Smooth muscle cell of the brain vasculature (primary cell): Measurements from ENCODE around the gene AKAP10.
"Not testable (repeated sequence)": the region's sequence is repeated elsewhere in the genome, so short reads cannot be mapped to it uniquely, and the experiment has no call there.

Experiments
- DNase-seq: peaks from one replicate; pipeline ENCODE4 v3.0.0-alpha.2; 2012; ENCODE audit warnings: low read depth, low spot score

AKAP10 gene

GRCh38 chr17:19928299-19928698 lies 49.3 kb downstream of the AKAP10 start:
- no peak for DNase-seq

- no peak for DNase-seq
These were observed 62.2 kb downstream of the AKAP10 start for GRCh38 chr17:19915245-19915978.

GRCh38 chr17:19911033-19911432 lies 66.6 kb downstream of the AKAP10 start:
- no peak for DNase-seq

DNA sequence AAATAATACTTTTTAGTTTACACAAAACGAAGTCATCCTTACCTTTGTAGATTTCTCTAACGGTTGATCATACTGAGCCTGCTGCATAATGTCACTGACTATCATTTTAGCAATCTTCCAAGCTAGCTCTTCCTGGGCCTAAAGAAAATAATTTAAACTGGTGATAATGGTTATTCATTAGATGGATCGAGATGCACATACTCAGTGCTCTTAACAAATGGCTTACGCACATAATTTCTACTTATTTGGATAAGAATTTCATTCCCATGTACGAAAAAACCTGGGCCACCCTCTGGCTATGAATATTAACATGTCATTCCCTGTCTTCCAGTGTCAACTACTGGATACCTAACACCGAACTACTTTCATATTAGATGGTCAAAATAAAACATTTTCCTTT lies 68.5 kb downstream of the AKAP10 start:
- no peak for DNase-seq

GRCh38 chr17:19905502-19905901 lies 72.1 kb downstream of the AKAP10 start:
- DNase-seq = no peak

DNA sequence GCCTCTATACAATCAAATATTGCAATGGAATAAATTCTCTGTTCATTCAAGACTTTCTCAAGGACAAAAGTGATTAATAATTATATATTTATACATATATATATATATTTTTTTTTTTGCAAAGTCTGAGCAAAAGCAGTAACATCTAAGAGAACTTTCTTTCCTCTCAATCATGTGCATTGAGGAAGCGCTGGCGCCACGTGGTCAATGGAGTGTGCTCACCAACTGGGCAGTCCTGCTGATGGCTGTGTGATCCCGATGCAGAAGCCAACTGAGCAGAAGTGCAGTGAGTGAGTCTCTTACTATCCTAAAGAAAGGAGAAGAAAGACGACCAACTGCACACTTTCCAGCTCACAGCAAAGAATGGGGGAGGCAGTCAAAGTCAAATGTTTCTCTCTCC lies 72.7 kb downstream of the AKAP10 start:
- DNase-seq = no peak

- no peak for DNase-seq
These were observed 73.2 kb downstream of the AKAP10 start for GRCh38 chr17:19904412-19904811.

DNA sequence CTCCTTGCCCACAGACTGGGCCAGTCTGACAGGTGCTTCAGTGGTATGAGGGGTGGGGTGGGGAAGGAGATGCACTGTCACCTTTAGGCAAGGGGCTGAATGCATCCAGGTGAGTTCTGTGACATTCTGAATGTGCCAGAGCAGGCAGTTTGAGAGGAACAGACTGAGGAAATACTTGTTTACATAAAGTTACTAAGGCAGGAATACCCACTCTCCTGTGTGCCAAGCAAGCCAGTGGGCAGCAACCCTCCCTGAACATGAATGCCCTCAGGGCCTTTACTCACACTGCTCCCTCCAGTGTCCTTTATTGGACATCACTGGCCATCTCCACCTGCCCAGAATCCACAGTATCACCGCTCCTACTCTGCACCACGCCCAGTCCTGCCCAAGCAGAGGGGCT lies 76.8 kb downstream of the AKAP10 start:
- no peak for DNase-seq

GRCh38 chr17:19897903-19898302 lies 79.7 kb downstream of the AKAP10 start:
- peak; percentile 29 for DNase-seq

GRCh38 chr17:19897090-19897837 lies 80.4 kb downstream of the AKAP10 start:
- DNase-seq = no peak

- DNase-seq = no peak
These were observed 80.9 kb downstream of the AKAP10 start for GRCh38 chr17:19896679-19897078.

- not testable (repeated sequence) for DNase-seq
These were observed 87.1 kb downstream of the AKAP10 start for GRCh38 chr17:19890554-19890953.

- DNase-seq = not testable (repeated sequence)
These were observed 87.6 kb downstream of the AKAP10 start for GRCh38 chr17:19890001-19890400.

- no peak for DNase-seq
These were observed 91.5 kb downstream of the AKAP10 start for GRCh38 chr17:19886116-19886515.

- DNase-seq = no peak
These were observed 94.0 kb downstream of the AKAP10 start for GRCh38 chr17:19883537-19884215.

DNA sequence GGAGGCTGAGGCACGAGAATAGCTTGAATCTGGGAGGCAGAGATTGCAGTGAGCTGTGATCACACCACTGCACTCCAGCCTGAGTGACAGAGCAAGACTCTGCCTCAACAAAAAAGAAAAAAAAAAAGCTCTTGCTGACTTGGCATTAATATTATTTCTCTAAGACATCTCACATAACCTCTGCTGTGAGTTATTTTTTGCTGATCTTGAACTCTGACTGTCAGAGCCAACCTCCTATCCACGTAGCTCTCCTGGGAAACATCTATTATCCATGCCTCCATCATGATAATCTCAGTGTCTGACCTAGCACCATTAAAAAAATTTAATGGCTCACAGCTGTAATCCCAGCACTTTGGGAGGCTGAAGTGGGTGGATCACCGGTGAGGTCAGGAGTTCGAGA lies 97.2 kb downstream of the AKAP10 start:
- DNase-seq = no peak

DNA sequence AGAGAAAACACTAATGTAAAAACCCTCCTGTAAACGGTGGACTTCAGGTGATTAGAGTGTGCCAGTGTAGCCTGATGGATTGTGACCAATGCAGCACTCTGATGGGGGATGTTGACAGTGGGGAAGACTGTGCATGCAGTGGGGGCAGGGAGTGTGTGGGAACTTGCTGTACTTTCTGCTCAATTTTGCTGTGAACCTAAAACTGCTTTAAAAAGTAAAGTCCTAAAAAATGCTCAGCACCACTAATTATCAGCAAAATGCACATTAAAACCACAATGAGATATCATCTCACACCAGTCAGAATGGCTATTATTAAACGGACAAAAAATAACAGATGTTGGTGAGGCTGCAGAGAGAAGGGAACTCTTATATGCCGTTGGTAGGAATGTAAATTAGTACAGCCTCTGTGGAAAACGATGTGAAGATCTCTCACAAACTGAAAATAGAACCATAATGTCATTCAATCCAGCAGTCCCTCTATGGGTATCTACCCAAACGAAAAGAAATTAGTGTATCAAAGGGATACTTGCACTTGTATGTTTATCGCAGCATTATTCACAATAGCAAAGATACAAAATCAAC lies 100.2 kb downstream of the AKAP10 start:
- no peak for DNase-seq

DNA sequence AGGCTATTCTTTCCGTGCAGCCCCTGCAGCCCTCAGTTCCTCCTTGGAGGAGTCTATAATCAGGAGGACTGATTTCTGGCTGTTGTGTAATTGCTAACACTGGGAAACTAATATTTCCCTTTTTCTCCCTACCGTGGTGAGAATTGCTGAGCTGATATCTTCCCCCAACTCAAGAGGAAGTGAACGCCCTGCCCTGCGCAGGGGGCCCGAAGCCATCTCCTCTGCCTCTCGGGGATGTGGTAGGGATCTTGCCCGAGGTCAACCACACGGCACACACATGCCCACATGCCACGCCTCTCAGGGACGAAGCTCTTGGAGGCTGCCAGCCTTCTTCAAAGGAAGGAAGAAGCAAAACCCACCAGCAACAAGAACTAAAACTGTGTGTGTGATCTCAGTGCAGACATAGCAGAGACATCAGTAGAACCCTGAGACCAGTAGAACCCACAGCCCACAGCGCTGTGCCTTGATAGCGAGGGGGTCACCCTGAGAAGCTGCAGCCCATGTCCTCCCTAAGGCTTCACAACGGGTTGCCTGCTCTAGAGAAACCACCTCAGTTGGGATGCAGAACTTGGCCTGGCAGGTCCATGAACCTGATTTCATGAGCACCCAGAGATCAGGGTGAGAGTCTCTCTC lies 101.0 kb downstream of the AKAP10 start:
- no peak for DNase-seq

DNA sequence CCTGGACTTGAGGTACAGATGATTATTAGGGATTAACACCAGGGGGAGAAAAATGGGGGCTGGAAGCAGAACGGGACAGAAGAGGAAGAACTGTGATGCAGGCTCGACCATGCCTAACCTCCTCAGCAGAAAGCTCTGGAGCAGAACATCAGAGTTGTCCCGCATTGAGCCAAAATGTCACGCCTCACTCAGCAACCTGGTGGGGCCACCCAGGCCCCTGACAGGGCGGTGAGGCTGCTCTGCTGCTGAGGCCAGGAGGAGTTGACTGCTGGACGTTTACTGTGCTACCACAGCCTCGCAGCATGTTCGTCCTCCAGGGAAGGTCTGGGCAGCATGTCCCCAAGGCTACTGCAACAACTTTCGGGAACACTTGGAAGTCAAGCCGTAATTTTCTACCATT lies 103.4 kb downstream of the AKAP10 start:
- no peak for DNase-seq

- DNase-seq = no peak
These were observed 104.3 kb downstream of the AKAP10 start for GRCh38 chr17:19873346-19873745.

- no peak for DNase-seq
These were observed 109.6 kb downstream of the AKAP10 start for GRCh38 chr17:19868079-19868395.
